Sigmoid colon (tissue), 3 donors: ENCODE results near the gene SSH3.

ENCODE experiments used
- POLR2A ChIP-seq, 2 donors: fragments of 450-650 bp; IDR thresholded peaks; one replicate each; pipeline ENCODE4 v1.6.1; 2016; ENCODE audit warnings: antibody characterized with exemption in 2 of 2, mild to moderate bottlenecking in 2 of 2, moderate library complexity in 2 of 2
- TF ChIP-seq, protein P1 (sequence below), 4 experiments: fragments of 450-650 bp in 3 of 4; fragments of 200-600 bp in 1 of 4; IDR thresholded peaks; one replicate each; pipeline ENCODE4 v1.5.1; 2016 to 2019; ENCODE audit warnings: antibody characterized with exemption in 4 of 4, mild to moderate bottlenecking in 3 of 4, moderate library complexity in 2 of 4

DNA sequence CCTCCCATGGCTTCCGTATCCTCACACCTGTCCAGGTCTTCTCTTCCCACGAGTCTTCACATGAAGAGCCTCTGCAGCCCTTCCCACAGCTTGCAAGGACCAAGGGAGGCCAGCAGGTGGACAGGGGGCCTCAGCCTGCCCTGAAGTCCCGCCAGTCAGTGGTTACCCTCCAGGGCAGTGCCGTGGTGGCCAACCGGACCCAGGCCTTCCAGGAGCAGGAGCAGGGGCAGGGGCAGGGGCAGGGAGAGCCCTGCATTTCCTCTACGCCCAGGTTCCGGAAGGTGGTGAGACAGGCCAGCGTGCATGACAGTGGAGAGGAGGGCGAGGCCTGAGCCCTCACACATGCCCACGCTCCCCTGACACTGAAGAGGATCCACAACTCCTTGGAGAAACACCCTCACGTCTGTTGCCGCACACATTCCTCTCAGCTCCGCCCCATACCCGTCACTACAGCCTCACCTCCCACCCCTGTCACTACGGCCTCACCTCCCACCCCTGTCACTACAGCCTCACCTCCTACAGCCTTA, 8.3 kb downstream of the SSH3 start:
- TF ChIP-seq, protein P1, sequence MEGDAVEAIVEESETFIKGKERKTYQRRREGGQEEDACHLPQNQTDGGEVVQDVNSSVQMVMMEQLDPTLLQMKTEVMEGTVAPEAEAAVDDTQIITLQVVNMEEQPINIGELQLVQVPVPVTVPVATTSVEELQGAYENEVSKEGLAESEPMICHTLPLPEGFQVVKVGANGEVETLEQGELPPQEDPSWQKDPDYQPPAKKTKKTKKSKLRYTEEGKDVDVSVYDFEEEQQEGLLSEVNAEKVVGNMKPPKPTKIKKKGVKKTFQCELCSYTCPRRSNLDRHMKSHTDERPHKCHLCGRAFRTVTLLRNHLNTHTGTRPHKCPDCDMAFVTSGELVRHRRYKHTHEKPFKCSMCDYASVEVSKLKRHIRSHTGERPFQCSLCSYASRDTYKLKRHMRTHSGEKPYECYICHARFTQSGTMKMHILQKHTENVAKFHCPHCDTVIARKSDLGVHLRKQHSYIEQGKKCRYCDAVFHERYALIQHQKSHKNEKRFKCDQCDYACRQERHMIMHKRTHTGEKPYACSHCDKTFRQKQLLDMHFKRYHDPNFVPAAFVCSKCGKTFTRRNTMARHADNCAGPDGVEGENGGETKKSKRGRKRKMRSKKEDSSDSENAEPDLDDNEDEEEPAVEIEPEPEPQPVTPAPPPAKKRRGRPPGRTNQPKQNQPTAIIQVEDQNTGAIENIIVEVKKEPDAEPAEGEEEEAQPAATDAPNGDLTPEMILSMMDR (IDR thresholded peaks at IDR 0.05): no peak
- no peak for TF ChIP-seq POLR2A (IDR thresholded peaks at IDR 0.05)
